Pancreas (tissue), 10 donors: ENCODE data around the gene PPP1R1B. TPM values are rescaled to one million over a fixed set of nuclear protein-coding genes. Genes with fewer than 3 reads are reported as not detected.

Experiments
- ATAC-seq, 4 donors: fragments of 200-7000 bp; cut with Tn5 transposase; one replicate each; pipeline versions ENCODE4 v1.8.0 to v1.9.1; 2020; ENCODE audit warnings: mild to moderate bottlenecking in 4 of 4, moderate library complexity in 4 of 4
- DNase-seq, 6 donors: peaks; one replicate each; pipeline ENCODE4 v3.0.0-alpha.2; 2020
- FAIRE-seq: peaks from 2 replicates; lab custom pipeline; 2012; peaks lifted over from hg19 to GRCh38; lab: Jason Lieb, UNC
- H3K27ac ChIP-seq, 4 donors: fragments of 200-600 bp; sonication (generic); 1 replicate in 3 of 4; 2 replicates in 1 of 4; pipeline versions ENCODE4 v1.5.0 to v1.8.0; 2020
- H3K27me3 ChIP-seq, 4 donors: fragments of 200-600 bp; one replicate each; pipeline ENCODE4 v1.8.0; 2021
- H3K36me3 ChIP-seq, 3 donors: fragments of 200-600 bp; sonication (generic) in 1 of 3; one replicate each; pipeline versions ENCODE4 v1.5.0 to v1.8.0; 2020 to 2021
- H3K4me1 ChIP-seq, 3 donors: fragments of 200-600 bp; one replicate each; pipeline ENCODE4 v1.8.0; 2021
- H3K4me3 ChIP-seq, 4 donors: fragments of 200-600 bp; sonication (generic) in 2 of 4; one replicate each; pipeline versions ENCODE4 v1.5.0 to v1.8.0; 2020 to 2021
- H3K9me3 ChIP-seq, 4 donors: fragments of 200-600 bp; one replicate each; pipeline ENCODE4 v1.8.0; 2021
- WGBS, 2 donors: extraction: QIAGEN DNeasy Blood & Tissue Kit; methylation state at CpG; one replicate each; pipeline ENCODE4 v1.1.7; 2013; 5-methylcytosine and 5-hydroxymethylcytosine counted together
- intact Hi-C, 3 donors: fragments of 100-400 bp; cut with DNase I; formaldehyde crosslinking; loops; one replicate each; pipeline versions ENCODE4 v1.11.1 to v1.14.2; 2022
- polyA plus RNA-seq, 2 donors: library from polyadenylated mRNA; stranded (reverse); fragments of 200-250 nt; gene quantifications; one replicate each; pipeline ENCODE4 v1.2.3, GENCODE V29; 2013
- total RNA-seq, 6 donors: library from RNA; stranded (reverse); fragmentation: NEBNext Ultra II Directional in 4 of 6; extraction: Animal tissue kit (Norgen Biotek cat#: 25700) in 4 of 6; gene quantifications; one replicate each; pipeline versions ENCODE4 v1.2.1 to v1.2.4, GENCODE V29; 2021 to 2023
- TF ChIP-seq, protein P1 (sequence below), 4 donors: fragments of 200-600 bp; sonication (generic) in 3 of 4; IDR thresholded peaks; one replicate each; pipeline versions ENCODE4 v1.5.0 to v1.8.0; 2021; ENCODE audit warnings: antibody characterized with exemption in 4 of 4
- donor health status: healthy with polysubstance abuse.
- donor health status: DM: no; HTN: no; CAD: no; lungs with moderate emphysema.
- donor health status: DM: no; HTN: no; CAD: no.
- donor health status: control.
- donor health status: control.
- donor health status: Bipolar disorder and iron deficiency.
- donor health status: DM: yes; HTN: yes; CAD: no.
- donor health status: DM: no; HTN: no; CAD: no.
- donor health status: DM: no; HTN: no; CAD: no.
- donor health status: DM: yes; HTN: yes; CAD: no.

The PPP1R1B gene
- total and polyA plus RNA-seq, 8 donors: 42.8 to 201 (median 63.5) TPM

- H3K27me3 ChIP-seq: peaks cover 0 to 53% (median 22%) of the 10 kb centered on the region in 4 donors
- H3K27ac ChIP-seq: no peak overlapping the region
- WGBS, 2 donors: 8 to 11% methylated on average over 27 to 28 of the region's 28 CpGs
- H3K4me3 ChIP-seq: no peak overlapping the region
- TF ChIP-seq, protein P1, sequence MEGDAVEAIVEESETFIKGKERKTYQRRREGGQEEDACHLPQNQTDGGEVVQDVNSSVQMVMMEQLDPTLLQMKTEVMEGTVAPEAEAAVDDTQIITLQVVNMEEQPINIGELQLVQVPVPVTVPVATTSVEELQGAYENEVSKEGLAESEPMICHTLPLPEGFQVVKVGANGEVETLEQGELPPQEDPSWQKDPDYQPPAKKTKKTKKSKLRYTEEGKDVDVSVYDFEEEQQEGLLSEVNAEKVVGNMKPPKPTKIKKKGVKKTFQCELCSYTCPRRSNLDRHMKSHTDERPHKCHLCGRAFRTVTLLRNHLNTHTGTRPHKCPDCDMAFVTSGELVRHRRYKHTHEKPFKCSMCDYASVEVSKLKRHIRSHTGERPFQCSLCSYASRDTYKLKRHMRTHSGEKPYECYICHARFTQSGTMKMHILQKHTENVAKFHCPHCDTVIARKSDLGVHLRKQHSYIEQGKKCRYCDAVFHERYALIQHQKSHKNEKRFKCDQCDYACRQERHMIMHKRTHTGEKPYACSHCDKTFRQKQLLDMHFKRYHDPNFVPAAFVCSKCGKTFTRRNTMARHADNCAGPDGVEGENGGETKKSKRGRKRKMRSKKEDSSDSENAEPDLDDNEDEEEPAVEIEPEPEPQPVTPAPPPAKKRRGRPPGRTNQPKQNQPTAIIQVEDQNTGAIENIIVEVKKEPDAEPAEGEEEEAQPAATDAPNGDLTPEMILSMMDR (IDR thresholded peaks at IDR 0.05): no peak
- FAIRE-seq (no peak), DNase-seq (peak in 1 of 6 donors; percentile 16), ATAC-seq (peak in 2 of 4 donors; percentile 19 to 23)
- H3K36me3 ChIP-seq: no peaks in the 10 kb centered on the region
- intact Hi-C loops: no loop called here
- no peaks in the 10 kb centered on the region for H3K9me3 ChIP-seq
- peaks cover 0 to 16% (median 0%) of the 10 kb centered on the region in 3 donors for H3K4me1 ChIP-seq
Measured at GRCh38 chr17:39599665-39600231, 27.0 kb upstream of the PPP1R1B start.

- Histone ChIP-seq H3K36me3 (no peaks in the 10 kb centered on the region), H3K9me3 (no peaks in the 10 kb centered on the region), H3K4me1 (peaks cover 0 to 18% (median 1%) of the 10 kb centered on the region in 3 donors), H3K27me3 (peaks cover 0 to 55% (median 26%) of the 10 kb centered on the region in 4 donors), H3K27ac (no peak overlapping the region), H3K4me3 (no peak overlapping the region)
- ATAC-seq: no peak
- intact Hi-C loops: no loop called here
- TF ChIP-seq, protein P1 (IDR thresholded peaks at IDR 0.05): no peak
- FAIRE-seq: no peak
- WGBS, 2 donors: 6 to 7% methylated on average over 13 of the region's 13 CpGs
- peak in 1 of 6 donors; percentile 7 for DNase-seq
Measured at GRCh38 chr17:39600288-39600996, 26.3 kb upstream of the PPP1R1B start.

DNA sequence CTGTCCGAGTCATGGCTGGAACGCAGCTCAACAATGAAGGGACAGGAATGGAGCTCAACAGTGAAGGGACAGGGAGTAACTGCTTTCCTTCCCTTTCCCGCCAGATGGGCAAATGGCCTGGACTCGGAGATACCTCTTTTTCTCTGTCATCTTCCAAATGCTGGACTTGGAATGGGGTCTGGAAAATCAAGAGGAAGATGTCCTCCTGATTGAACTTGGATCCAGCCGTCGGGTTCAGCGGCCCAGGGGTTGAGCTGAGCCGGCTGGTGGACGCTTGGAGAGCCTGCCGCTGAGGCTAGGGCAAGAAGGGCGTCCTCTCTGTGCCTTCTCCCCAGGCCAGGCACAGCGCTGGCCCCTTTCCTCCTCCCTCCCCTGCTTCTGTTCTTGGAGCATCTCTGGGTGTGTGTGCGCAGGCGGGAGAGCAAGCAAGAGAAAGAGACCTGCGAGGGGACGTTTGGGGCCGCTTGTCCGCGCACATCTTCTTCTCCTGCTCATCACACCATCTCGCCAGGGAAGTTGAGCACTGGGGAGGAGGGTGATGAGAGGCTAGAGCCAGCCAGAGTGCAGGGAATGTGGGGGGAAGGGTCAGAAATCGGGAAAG is 25.7 kb upstream of the PPP1R1B start:
- no peak for FAIRE-seq

DNA sequence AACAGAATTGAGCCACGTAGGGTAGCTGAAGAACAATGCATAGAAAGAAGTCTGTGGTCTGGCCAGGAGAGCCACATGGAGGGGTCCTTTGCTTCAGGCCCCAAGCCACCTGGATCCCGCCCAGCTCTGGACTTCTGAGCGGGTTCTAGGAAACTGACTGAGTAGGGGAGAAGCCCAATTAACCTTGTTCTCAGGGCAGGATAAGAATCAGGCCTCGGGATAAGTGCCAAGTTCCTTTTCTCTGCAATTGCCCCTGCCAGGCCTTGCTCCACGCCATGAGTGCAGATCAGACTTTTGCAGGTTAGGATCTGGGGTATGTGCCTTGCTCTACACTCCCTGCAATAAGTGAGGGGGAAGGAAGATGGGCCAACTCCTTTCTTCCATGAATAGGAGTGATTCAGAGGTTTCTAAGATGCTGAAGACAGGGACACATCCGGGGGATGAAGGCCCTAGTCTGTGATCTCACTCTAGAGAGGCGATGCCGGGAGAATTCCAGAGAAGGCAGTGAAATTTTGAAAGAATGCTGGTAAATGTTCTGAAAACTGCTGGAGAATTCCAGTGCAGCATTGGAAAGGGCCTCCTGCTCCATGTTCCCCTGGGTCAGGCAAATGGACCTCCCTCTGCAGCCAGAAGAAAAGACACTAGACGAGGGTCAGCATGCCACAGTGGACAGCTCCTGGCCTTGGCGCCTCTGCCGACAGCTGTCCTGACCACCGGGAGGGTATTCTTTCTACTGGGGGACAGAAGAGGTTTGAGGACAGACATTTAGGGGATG is 24.8 kb upstream of the PPP1R1B start:
- FAIRE-seq (no peak), DNase-seq (peak in 1 of 6 donors; percentile 13), ATAC-seq (no peak)
- TF ChIP-seq, protein P1 (IDR thresholded peaks at IDR 0.05): no peak
- no peaks in the 10 kb centered on the region for H3K36me3 ChIP-seq
- no peaks in the 10 kb centered on the region for H3K9me3 ChIP-seq
- H3K4me1 ChIP-seq: peaks cover 7 to 30% (median 10%) of the 10 kb centered on the region in 3 donors
- H3K27ac ChIP-seq: no peak overlapping the region
- intact Hi-C loops: no loop called here
- peaks cover 0 to 59% (median 28%) of the 10 kb centered on the region in 4 donors for H3K27me3 ChIP-seq
- WGBS, 2 donors: 54 to 59% methylated on average over 12 of the region's 12 CpGs
- no peak overlapping the region for H3K4me3 ChIP-seq

More for the DNA sequence above, 25.7 kb upstream of the PPP1R1B start:
- DNase-seq (peak in 1 of 6 donors; percentile 4), ATAC-seq (no peak)
- TF ChIP-seq, protein P1 (IDR thresholded peaks at IDR 0.05): no peak
- 22 to 24% methylated on average over 20 to 21 of the region's 21 CpGs for WGBS, 2 donors
- Histone ChIP-seq H3K4me1 (peaks cover 4 to 24% (median 6%) of the 10 kb centered on the region in 3 donors), H3K9me3 (no peaks in the 10 kb centered on the region), H3K27me3 (peaks cover 0 to 59% (median 28%) of the 10 kb centered on the region in 4 donors), H3K27ac (no peak overlapping the region), H3K4me3 (no peak overlapping the region), H3K36me3 (no peaks in the 10 kb centered on the region)
- intact Hi-C loops: no loop called here
